K562 (cell line): Measurements from ENCODE around the gene OR2C1. TPM values are rescaled to one million over a fixed set of nuclear protein-coding genes. Genes with fewer than 3 reads are reported as not detected.

Experiments
- ARID2 ChIP-seq: fragments of 450-650 bp; IDR thresholded peaks from 2 replicates; pipeline ENCODE4 v1.6.1; 2017; ENCODE audit warnings: antibody characterized with exemption, mild to moderate bottlenecking
- CBX3 ChIP-seq, 2 experiments: IDR thresholded peaks; 1 replicate in 1 of 2; 2 replicates in 1 of 2; pipeline ENCODE4 v1.6.1; 2012; ENCODE audit warnings: inconsistent platforms in 2 of 2, low read length in 2 of 2, borderline replicate concordance in 1 of 2, control low read depth in 1 of 2
- CCAR2 ChIP-seq: fragments of 200-400 bp; formaldehyde crosslinking; IDR thresholded peaks from 2 replicates; pipeline ENCODE4 v1.6.1; 2017; ENCODE audit warnings: mild to moderate bottlenecking, low read depth, low read length
- EHMT2 ChIP-seq: fragments of 450-650 bp; IDR thresholded peaks from 2 replicates; pipeline ENCODE4 v1.6.1; 2018; ENCODE audit warnings: antibody characterized with exemption
- FOXA1 ChIP-seq: fragments of 450-650 bp; IDR thresholded peaks from 2 replicates; pipeline ENCODE4 v1.6.1; 2016; ENCODE audit warnings: mild to moderate bottlenecking, borderline replicate concordance
- HIVEP1 ChIP-seq: fragments of 250-450 bp; sonication (Bioruptor Pico); IDR thresholded peaks from 2 replicates; pipeline ENCODE4 v1.4.0; 2020; ENCODE audit warnings: mild to moderate bottlenecking
- KLF6 ChIP-seq: fragments of 250-450 bp; sonication (Bioruptor Pico); IDR thresholded peaks from 2 replicates; pipeline ENCODE4 v1.4.0; 2020; ENCODE audit warnings: mild to moderate bottlenecking, moderate library complexity, borderline replicate concordance
- MTF1 ChIP-seq: fragments of 250-450 bp; sonication (Bioruptor Pico); IDR thresholded peaks from 2 replicates; pipeline ENCODE4 v1.9.0; 2021; ENCODE audit warnings: moderate library complexity, mild to moderate bottlenecking, inconsistent platforms, borderline replicate concordance
- PCBP2 ChIP-seq: fragments of 200-400 bp; formaldehyde crosslinking; IDR thresholded peaks from 2 replicates; pipeline ENCODE4 v1.6.1; 2018; ENCODE audit warnings: low read length, low read depth, mild to moderate bottlenecking, moderate library complexity; ENCODE audit not compliant: poor library complexity, severe bottlenecking
- PTBP1 ChIP-seq: fragments of 200-400 bp; formaldehyde crosslinking; IDR thresholded peaks from 2 replicates; pipeline ENCODE4 v1.6.1; 2017; ENCODE audit warnings: low read depth, low read length
- PTRF ChIP-seq: fragments of 450-650 bp; IDR thresholded peaks from 2 replicates; pipeline ENCODE4 v1.6.1; 2016; ENCODE audit warnings: mild to moderate bottlenecking, missing genetic modification characterization, missing compliant biosample characterization
- RBM34 ChIP-seq: fragments of 200-400 bp; formaldehyde crosslinking; IDR thresholded peaks from 2 replicates; pipeline ENCODE4 v1.6.1; 2018; ENCODE audit warnings: low read length, borderline replicate concordance; ENCODE audit not compliant: insufficient read depth
- RNF2 ChIP-seq: sonication (generic); IDR thresholded peaks from 2 replicates; pipeline ENCODE4 v1.6.1; 2016
- SAFB ChIP-seq: fragments of 200-400 bp; formaldehyde crosslinking; IDR thresholded peaks from 2 replicates; pipeline ENCODE4 v1.6.1; 2017; ENCODE audit warnings: low read depth, low read length, borderline replicate concordance
- SREBF1 ChIP-seq: fragments of 150-350 bp; IDR thresholded peaks from 2 replicates; pipeline ENCODE4 v1.6.1; 2014; ENCODE audit warnings: antibody characterized with exemption, low read depth, low read length, borderline replicate concordance
- ZBTB8A ChIP-seq: fragments of 450-650 bp; IDR thresholded peaks from 2 replicates; pipeline ENCODE4 v1.6.1; 2018; ENCODE audit warnings: mild to moderate bottlenecking, moderate library complexity; ENCODE audit not compliant: partially characterized antibody
- ZFX ChIP-seq: sonication (generic); formaldehyde crosslinking; IDR thresholded peaks from 2 replicates; pipeline ENCODE4 v1.8.0; 2022; ENCODE audit warnings: mild to moderate bottlenecking, missing genetic modification reagents, moderate library complexity
- ZKSCAN3 ChIP-seq: fragments of 250-450 bp; sonication (Bioruptor Pico); IDR thresholded peaks from 2 replicates; pipeline ENCODE4 v1.4.0; 2020
- ZNF431 ChIP-seq: sonication (generic); formaldehyde crosslinking; IDR thresholded peaks from 2 replicates; pipeline ENCODE4 v1.8.0; 2022; ENCODE audit warnings: mild to moderate bottlenecking, missing genetic modification reagents
- polyA plus RNA-seq, 8 experiments: library from polyadenylated mRNA; depleted of rRNA in 4 of 8; stranded (reverse) in 5 of 8; unstranded in 3 of 8; fragments of >200 nt; fragmentation: Nextera tagmentation in 2 of 8; fragmentation: Illumina TruSeq in 1 of 8; extraction: Ambion mirVana in 2 of 8; extraction: Trizol in 1 of 8; gene quantifications; 2 replicates each; pipeline versions ENCODE4 v1.2.1 to v1.2.3, GENCODE V29; 2011 to 2014; ENCODE audit warnings: inconsistent platforms in 1 of 8, missing spikeins in 1 of 8
- total RNA-seq, 7 experiments: library from RNA; depleted of rRNA in 6 of 7; stranded (reverse); fragments of >200 nt in 6 of 7; fragmentation: Illumina TruSeq in 2 of 7; extraction: Trizol in 2 of 7; gene quantifications; 2 replicates each; pipeline versions ENCODE4 v1.2.1 to v1.2.3, GENCODE V29; 2011 to 2021; ENCODE audit warnings: low replicate concordance in 1 of 7
- TF ChIP-seq, protein P1 (sequence below): fragments of 450-650 bp; formaldehyde crosslinking; IDR thresholded peaks from 2 replicates; pipeline ENCODE4 v1.4.0; 2020; ENCODE audit warnings: mild to moderate bottlenecking, moderate library complexity
- TF ChIP-seq, protein P2 (sequence below): sonication (generic); formaldehyde crosslinking; IDR thresholded peaks from 2 replicates; pipeline ENCODE4 v1.9.0; 2022; ENCODE audit warnings: mild to moderate bottlenecking, missing genetic modification reagents
- TF ChIP-seq, protein P3 (sequence below): fragments of 250-450 bp; sonication (Bioruptor Pico); IDR thresholded peaks from 2 replicates; pipeline ENCODE4 v1.5.0; 2022; ENCODE audit warnings: mild to moderate bottlenecking
- TF ChIP-seq, protein P4 (sequence below): sonication (generic); formaldehyde crosslinking; IDR thresholded peaks from 2 replicates; pipeline ENCODE4 v1.8.0; 2022; ENCODE audit warnings: mild to moderate bottlenecking, low read depth, missing genetic modification reagents

OR2C1 gene
- total and polyA plus RNA-seq, 9 of the 15 experiments (the other 6 are each of a cell fraction or from before 2014, with no cell fraction given) = not detected

DNA sequence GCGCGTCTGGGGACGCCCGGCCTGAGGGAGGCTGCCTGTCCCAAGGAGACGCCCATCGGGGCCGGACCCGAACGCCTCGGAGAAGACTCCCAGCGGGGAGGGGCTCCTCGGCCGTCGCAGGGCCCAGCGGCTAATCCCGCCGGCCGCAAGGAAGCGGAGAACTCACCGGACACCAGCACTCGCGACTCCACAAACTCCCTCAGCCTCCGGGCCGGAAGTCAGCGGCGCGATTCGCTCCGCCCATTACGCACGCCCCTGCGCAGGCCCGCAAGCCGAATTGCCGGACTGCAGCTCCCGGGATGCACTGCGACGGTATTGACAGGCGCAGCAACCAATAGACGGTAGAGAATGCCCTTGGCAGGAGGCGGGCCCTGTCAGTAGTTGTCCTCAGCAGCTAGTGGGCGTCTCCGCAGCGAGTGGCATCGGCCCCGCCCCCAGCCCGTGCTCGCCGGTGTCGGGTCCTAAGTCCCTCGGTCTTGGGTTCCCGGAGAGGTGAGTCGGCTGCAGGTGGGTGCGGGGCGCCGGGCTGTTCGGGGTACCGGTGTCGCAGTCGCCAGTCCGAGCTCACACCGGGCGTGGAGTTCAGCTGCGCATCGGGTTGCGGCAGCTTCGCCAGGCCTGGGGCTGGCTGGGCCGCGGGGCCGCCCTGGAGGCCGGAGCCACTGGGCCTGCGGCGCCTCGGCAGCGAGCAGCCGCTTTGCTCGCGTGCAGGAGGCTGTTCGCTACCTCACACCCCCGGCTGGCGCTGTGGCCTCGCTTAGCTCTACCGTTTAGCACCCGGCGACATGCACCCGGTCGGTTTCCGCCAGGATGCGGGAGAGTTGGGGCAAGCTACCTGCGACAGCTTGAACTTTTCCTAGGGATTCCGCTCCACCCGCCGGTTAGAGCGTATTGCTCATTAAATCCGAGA lies 45.3 kb downstream of the OR2C1 start, which contains the start of the genes ZNF174 and ZSCAN32 (continued):
- TF ChIP-seq, protein P1, sequence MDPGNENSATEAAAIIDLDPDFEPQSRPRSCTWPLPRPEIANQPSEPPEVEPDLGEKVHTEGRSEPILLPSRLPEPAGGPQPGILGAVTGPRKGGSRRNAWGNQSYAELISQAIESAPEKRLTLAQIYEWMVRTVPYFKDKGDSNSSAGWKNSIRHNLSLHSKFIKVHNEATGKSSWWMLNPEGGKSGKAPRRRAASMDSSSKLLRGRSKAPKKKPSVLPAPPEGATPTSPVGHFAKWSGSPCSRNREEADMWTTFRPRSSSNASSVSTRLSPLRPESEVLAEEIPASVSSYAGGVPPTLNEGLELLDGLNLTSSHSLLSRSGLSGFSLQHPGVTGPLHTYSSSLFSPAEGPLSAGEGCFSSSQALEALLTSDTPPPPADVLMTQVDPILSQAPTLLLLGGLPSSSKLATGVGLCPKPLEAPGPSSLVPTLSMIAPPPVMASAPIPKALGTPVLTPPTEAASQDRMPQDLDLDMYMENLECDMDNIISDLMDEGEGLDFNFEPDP (CRISPR knock-in tag) = no peak
- TF ChIP-seq HIVEP1 (CRISPR knock-in tag) (no peak), CCAR2 (no peak), EHMT2 (no peak), MTF1 (CRISPR knock-in tag) (no peak), RBM34 (0 out of 2 replicates have a peak, but pooled peaks have one; percentile 74), ZNF431 (CRISPR knock-in tag) (peak; percentile 77; the same call in 1 of the 2 replicates), FOXA1 (no peak), PTRF (no peak), SAFB (no peak), KLF6 (no peak), RNF2 (peak; percentile 73; the same call in 1 of the 2 replicates), PCBP2 (no peak), ARID2 (no peak), ZBTB8A (no peak), PTBP1 (no peak), SREBF1 (no peak), ZFX (CRISPR knock-in tag) (peak; percentile 97), ZKSCAN3 (no peak), CBX3 (IDR thresholded peaks at IDR 0.05; ENCODE audit: borderline replicate concordance in 1 of 2, low read length in 2 of 2) (peak in 1 of 2 experiments; percentile 33; a peak in 1 of 3 replicates)
- TF ChIP-seq, protein P2, sequence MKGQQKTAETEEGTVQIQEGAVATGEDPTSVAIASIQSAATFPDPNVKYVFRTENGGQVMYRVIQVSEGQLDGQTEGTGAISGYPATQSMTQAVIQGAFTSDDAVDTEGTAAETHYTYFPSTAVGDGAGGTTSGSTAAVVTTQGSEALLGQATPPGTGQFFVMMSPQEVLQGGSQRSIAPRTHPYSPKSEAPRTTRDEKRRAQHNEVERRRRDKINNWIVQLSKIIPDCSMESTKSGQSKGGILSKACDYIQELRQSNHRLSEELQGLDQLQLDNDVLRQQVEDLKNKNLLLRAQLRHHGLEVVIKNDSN (CRISPR knock-in tag) = no peak; the same call in 1 of the 2 replicates
- TF ChIP-seq, protein P3, sequence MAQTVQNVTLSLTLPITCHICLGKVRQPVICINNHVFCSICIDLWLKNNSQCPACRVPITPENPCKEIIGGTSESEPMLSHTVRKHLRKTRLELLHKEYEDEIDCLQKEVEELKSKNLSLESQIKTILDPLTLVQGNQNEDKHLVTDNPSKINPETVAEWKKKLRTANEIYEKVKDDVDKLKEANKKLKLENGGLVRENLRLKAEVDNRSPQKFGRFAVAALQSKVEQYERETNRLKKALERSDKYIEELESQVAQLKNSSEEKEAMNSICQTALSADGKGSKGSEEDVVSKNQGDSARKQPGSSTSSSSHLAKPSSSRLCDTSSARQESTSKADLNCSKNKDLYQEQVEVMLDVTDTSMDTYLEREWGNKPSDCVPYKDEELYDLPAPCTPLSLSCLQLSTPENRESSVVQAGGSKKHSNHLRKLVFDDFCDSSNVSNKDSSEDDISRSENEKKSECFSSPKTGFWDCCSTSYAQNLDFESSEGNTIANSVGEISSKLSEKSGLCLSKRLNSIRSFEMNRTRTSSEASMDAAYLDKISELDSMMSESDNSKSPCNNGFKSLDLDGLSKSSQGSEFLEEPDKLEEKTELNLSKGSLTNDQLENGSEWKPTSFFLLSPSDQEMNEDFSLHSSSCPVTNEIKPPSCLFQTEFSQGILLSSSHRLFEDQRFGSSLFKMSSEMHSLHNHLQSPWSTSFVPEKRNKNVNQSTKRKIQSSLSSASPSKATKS (CRISPR knock-in tag) = no peak
- TF ChIP-seq, protein P4, sequence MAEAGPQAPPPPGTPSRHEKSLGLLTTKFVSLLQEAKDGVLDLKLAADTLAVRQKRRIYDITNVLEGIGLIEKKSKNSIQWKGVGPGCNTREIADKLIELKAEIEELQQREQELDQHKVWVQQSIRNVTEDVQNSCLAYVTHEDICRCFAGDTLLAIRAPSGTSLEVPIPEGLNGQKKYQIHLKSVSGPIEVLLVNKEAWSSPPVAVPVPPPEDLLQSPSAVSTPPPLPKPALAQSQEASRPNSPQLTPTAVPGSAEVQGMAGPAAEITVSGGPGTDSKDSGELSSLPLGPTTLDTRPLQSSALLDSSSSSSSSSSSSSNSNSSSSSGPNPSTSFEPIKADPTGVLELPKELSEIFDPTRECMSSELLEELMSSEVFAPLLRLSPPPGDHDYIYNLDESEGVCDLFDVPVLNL (CRISPR knock-in tag) = no peak
